ENCODE results near the gene FAH.

- TF ChIP-seq CTCF (IDR thresholded peaks at IDR 0.05) (no peak), POLR2AphosphoS5 (IDR thresholded peaks at IDR 0.05; ENCODE audit: low read depth, low read length) (no peak)
Measured at GRCh38 chr15:80175436-80175835, 22.6 kb downstream of the FAH start.
